ENCODE measurements around the gene RHOBTB3. TPM values are rescaled to one million over a fixed set of nuclear protein-coding genes. Genes with fewer than 3 reads are reported as not detected.

The RHOBTB3 gene
- total RNA-seq, 1 experiment from 2014 or later: 6.8 TPM

DNA sequence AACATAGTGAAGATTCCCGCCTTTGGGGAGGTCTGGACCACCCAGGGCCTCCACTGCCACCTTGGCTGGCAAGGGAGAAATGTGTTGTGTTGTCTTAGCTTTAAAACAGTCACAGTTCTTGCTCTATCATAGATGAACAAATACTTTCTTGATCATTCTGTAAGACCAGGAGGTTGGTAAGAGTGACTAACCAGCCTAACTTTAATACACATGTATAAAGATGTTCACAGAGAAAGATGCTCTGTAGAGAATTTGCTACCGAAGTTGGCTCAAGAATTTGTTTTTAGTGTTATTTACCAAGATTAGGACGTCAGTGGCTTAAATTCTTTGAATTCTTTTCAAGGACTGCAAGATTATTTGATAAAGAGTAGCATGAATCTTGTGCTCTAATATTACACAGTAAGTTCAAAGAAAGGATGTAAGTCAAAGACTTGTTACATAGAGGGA is 63.0 kb downstream of the RHOBTB3 start:
- no peaks in the 10 kb centered on the region for H3K27me3 Mint-ChIP-seq (ENCODE audit: low read depth)
- no peak overlapping the region for H2BK20ac ChIP-seq (ENCODE audit: low read depth, low read length, poor library complexity, severe bottlenecking)
- H3K18ac ChIP-seq (ENCODE audit: insufficient read length, low read depth, low read length): no peak overlapping the region
- H3K14ac ChIP-seq (ENCODE audit: insufficient read depth, low read length): no peak overlapping the region
- no peak overlapping the region for H4K8ac ChIP-seq (replicated peaks; ENCODE audit: insufficient read length, low read depth, low read length)
- no peak overlapping the region for H3K27ac ChIP-seq (ENCODE audit: insufficient read length, low read depth, low read length)
- no peak overlapping the region for H2BK5ac ChIP-seq (ENCODE audit: insufficient read length, low read length)
- no peaks in the 10 kb centered on the region for H3K4me1 ChIP-seq (ENCODE audit: insufficient read depth, low read length)
- TF ChIP-seq, protein P1, sequence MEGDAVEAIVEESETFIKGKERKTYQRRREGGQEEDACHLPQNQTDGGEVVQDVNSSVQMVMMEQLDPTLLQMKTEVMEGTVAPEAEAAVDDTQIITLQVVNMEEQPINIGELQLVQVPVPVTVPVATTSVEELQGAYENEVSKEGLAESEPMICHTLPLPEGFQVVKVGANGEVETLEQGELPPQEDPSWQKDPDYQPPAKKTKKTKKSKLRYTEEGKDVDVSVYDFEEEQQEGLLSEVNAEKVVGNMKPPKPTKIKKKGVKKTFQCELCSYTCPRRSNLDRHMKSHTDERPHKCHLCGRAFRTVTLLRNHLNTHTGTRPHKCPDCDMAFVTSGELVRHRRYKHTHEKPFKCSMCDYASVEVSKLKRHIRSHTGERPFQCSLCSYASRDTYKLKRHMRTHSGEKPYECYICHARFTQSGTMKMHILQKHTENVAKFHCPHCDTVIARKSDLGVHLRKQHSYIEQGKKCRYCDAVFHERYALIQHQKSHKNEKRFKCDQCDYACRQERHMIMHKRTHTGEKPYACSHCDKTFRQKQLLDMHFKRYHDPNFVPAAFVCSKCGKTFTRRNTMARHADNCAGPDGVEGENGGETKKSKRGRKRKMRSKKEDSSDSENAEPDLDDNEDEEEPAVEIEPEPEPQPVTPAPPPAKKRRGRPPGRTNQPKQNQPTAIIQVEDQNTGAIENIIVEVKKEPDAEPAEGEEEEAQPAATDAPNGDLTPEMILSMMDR (conservative IDR thresholded peaks at IDR 0.05): no peak
- H3K4me3 Mint-ChIP-seq: no peak overlapping the region
- no peak overlapping the region for H2AK5ac ChIP-seq (ENCODE audit: insufficient read length, low read length)
- no peaks in the 10 kb centered on the region for H3K9me3 Mint-ChIP-seq
- no peak overlapping the region for H4K91ac ChIP-seq (ENCODE audit: insufficient read length, low read depth, low read length)
- no peak overlapping the region for H4K5ac ChIP-seq (ENCODE audit: insufficient read length, low read depth, low read length)
- no peaks in the 10 kb centered on the region for H3K36me3 Mint-ChIP-seq (ENCODE audit: insufficient read depth in 1 of 3, low read depth in 3 of 3)
- no peak overlapping the region for H2BK12ac ChIP-seq (ENCODE audit: insufficient read length, low read depth, low read length)
- H3K27ac Mint-ChIP-seq: no peak overlapping the region
- no peak overlapping the region for H3K9ac ChIP-seq (ENCODE audit: extremely low read depth, insufficient read length, low read length)
- no peak overlapping the region for H2BK120ac ChIP-seq (ENCODE audit: low read depth, low read length, poor library complexity, severe bottlenecking)
- H2AFZ ChIP-seq (ENCODE audit: low read length): no peak overlapping the region
- no peak overlapping the region for H3T11ph ChIP-seq (ENCODE audit: low read length)
- WGBS (ENCODE audit: extremely low coverage, insufficient read length, low lambda C conversion rate): no CpG with 5 or more reads among the region's 3 CpGs
- H2BK15ac ChIP-seq (ENCODE audit: low read depth, low read length): no peak overlapping the region
- no peak overlapping the region for H3K4ac ChIP-seq (ENCODE audit: low read depth, low read length)
- no peaks in the 10 kb centered on the region for H4K20me1 ChIP-seq (ENCODE audit: control insufficient read depth, insufficient read depth, insufficient read length)
- DNase-seq: no peak
- H3K79me2 ChIP-seq (ENCODE audit: insufficient read depth, low read length): no peaks in the 10 kb centered on the region
- H3K56ac ChIP-seq (ENCODE audit: insufficient read length, low read depth, low read length): no peak overlapping the region
- H3K27me3 ChIP-seq (ENCODE audit: insufficient read depth, low read length): no peaks in the 10 kb centered on the region
- peaks cover 0 to 3% of the 10 kb centered on the region in 2 experiments; a peak in 2 of 4 replicates for H3K4me1 Mint-ChIP-seq
- no peaks in the 10 kb centered on the region for H3K23me2 ChIP-seq (ENCODE audit: insufficient read length, low read depth, low read length, poor library complexity, severe bottlenecking)
- H3K79me1 ChIP-seq (ENCODE audit: insufficient read depth, low read depth, low read length, poor library complexity, severe bottlenecking): no peaks in the 10 kb centered on the region
- H3K9me3 ChIP-seq (ENCODE audit: control insufficient read depth, low read depth, low read length): no peaks in the 10 kb centered on the region
- no peak overlapping the region for H3K23ac ChIP-seq (ENCODE audit: insufficient read length, low read depth, low read length)
- no peak overlapping the region for H3K4me2 ChIP-seq (ENCODE audit: insufficient read depth, insufficient read length, low read length)
